Caki2 (cell line): ENCODE data around the gene WNT7A. TPM values are rescaled to one million over a fixed set of nuclear protein-coding genes. Genes with fewer than 3 reads are reported as not detected.

ENCODE experiments used
- DNase-seq: peaks from one replicate; pipeline ENCODE4 v3.0.0-alpha.2; 2015; ENCODE audit warnings: low read depth
- in situ Hi-C: cut with HindIII; loops from 2 replicates; pipeline ENCODE4 v1.10.0; 2016; ENCODE audit warnings: low sequenced_read_pairs, low pct_unique_long_range_greater_than_20kb, mixed read lengths
- total RNA-seq: library from RNA; depleted of rRNA; stranded (reverse); fragments of >200 nt; shearing (Covaris generic); gene quantifications from 2 replicates; pipeline ENCODE4 v1.2.3, GENCODE V29; 2014; ENCODE audit warnings: low replicate concordance

Gene WNT7A
- total RNA-seq, 1 experiment from 2014 or later, result 0.03 TPM

- DNase-seq, result no peak
- in situ Hi-C loops, result no loop called here
Observed at GRCh38 chr3:13887495-13888300, 7.8 kb upstream of the WNT7A start.

GRCh38 chr3:13886593-13887129 is 6.8 kb upstream of the WNT7A start:
- in situ Hi-C loops, result no loop called here
- DNase-seq, result no peak

- no peak for DNase-seq
- in situ Hi-C loops, result no loop called here
Observed at GRCh38 chr3:13885704-13886010, 5.8 kb upstream of the WNT7A start.

DNA sequence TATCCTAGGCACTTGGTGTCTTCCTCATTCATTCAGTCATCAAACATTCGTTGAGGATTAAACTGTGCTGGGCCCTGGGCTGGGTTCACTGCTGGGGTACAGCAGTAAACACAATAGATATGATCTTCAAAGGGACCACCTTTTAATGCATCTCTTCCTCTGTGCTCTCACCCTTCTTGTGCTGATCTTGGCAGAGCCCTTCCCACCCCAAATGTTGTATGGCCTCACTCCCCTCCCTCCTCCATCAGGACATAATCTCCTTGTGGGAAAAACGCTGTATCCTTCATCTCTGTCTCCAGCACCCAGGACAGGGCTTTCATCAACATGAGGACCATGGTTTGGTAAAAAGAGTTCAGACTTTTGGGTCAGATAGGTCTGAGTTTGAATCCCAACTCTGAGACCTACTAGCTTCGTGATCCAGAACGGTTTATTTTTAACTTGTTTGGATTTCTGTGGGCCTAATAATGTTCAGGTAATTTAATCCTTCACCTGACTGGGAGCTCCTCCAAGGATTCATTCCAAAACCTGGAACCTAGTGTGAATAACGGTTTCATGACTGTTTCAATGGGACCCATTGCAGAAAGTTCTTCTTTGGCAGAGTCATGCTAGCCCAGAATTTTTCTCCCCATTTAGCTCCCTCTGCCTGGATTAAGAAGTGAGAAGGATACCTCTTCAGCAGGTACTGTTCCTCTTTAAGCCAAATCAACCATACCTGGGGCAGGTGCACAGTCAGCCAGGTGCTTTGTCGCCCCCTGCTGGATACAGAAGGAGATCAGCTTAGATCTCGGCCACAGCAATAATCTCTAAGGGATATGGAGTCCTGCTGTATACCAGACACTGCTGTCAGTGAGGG is 5.2 kb upstream of the WNT7A start:
- in situ Hi-C loops, result no loop called here

GRCh38 chr3:13883681-13884080 is 3.8 kb upstream of the WNT7A start:
- DNase-seq, result no peak
- in situ Hi-C loops, result no loop called here

More for the DNA sequence above, 5.2 kb upstream of the WNT7A start:
- peak; percentile 17 for DNase-seq

- no peak for DNase-seq
- in situ Hi-C loops, result no loop called here
Observed at GRCh38 chr3:13882876-13883275, 3.0 kb upstream of the WNT7A start.

DNA sequence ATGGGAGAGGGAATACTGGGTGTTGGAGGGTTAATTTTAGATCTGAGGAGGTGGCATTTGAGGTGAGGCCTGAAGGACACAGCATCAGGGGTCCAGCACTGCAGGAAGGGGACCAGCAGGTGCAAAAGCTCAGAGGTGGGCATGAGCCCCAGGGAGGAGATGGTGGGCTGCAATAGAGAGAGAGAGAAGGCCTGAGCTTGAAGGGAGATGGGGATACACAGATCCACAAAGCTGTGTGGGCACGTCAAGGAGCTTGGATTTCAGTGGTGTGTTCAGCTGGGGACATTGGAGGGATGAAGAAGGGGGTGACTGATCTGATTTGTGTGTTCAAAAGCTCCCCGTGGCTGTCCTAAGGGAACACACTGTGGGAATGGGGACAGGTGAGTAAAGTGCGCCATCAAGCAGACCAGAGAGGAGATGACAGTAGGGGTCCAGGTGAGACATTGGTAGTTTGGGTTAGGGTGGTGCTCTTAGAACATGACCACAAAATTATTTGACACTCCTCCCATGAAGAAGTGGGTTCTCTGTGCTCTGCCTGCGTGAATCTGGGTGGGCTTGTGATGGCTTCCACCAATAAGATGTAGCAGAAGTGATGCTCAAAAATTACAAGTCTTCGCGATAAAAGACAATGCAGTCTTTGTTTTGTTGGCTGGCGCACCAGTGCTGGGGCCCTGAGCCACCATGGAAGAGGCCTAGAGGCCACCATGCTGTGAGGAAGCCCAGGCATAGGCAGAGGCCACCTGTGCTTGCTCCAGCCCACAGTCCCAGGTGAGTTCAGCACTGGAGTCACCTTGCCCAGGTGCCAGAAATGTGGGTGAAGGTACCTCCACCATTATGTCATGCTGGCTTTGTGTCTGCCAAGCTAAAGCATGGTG is 1.9 kb upstream of the WNT7A start:
- in situ Hi-C loops, result no loop called here
- no peak for DNase-seq

- in situ Hi-C loops, result no loop called here
- no peak for DNase-seq
Observed at GRCh38 chr3:13880811-13881156, 913 bp upstream of the WNT7A start.

DNA sequence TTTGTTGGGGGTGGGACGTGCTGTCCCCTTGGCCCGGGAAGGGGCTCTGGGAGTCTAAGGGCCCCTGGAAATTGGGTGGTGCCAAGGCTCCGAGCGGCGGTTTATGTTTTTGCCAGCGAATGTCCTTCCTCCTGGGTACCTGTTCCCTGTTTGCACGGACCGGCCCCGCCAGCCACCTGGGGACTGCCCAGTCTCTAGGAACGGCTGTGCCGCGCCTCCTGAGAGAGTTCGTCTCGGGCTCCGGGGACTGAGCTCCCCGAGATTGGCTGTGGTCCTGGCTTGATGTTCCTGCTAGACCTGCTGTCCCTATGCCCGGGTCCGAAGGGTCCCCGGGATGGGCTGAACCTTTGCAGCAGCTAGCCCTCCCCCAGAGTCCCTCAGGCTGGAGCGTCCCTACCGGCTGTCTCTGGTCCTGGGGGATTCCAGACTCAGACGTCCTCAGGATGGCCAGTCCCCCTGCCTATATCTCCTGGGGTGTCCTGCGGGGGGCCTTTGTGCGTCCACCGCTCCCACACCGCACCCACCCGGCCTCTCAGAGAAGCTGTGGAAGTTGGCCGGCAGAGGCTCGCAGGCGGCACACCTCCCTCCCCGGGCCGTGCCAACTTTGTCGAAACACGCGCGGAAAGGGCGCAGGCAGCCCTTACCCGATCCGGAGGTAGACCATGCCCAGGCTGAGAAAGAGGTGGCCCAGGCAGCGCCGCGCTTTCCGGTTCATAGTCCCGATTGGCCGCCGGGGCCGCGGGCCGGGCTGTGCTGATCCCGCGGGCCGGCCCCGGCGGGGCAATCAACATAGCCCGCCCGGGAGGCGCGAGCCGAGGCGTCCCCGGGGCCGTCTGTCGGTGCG is 547 bp downstream of the WNT7A start:
- DNase-seq, result peak; percentile 8
- in situ Hi-C loops, result no loop called here

- in situ Hi-C loops, result no loop called here
- DNase-seq, result no peak
Observed at GRCh38 chr3:13878281-13879101, 1.4 kb downstream of the WNT7A start.

DNA sequence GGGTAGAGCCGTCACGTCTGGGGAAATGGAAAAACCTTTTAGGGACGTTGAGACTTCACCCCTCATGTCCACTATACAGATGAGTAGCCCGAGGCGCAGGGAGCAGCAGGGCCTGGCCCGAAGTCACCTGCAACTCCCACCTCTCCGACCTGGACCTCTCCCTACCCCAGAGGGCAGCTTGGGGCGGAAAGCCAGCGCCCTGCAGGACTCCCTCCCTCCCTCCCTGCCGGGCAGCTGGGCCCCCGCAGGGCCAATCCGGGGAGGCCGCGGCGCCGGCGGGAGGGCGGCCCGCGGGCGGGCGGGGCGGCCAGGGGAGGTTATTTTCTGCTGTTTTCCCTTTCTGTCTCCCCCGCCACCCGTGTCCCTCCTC is 2.0 kb downstream of the WNT7A start:
- in situ Hi-C loops, result no loop called here

DNA sequence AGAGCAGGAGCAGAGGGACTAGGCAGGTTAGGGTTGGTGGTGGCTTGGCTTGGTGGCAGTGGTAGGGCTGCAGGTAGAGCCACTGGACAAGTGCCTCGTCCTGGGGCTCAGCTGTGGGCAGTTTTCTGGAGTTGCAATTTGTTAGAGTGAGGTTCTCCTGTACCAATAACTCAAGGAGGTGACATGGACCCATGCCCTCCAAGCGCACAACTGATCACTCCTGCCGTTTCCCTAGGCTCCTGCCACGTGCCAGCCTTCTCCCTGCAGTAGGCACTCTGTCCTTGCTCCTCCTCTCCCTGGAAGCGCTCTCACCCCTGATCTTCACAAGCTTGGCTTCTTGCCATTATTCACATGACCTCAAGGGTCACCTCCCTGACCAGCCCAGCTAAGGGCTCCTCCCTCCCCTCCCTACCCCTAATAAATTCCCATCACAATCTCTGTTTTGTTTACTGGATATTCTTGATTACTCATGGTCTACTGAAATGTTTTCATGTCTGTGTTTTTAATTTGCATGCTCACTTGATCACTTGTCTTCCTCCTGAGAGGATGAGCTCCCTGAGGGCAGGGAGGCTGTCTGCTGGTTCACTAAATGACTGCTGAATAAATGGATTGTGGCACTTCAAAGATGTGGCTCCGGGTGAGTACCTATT is 3.3 kb downstream of the WNT7A start:
- in situ Hi-C loops, result no loop called here
- DNase-seq, result no peak

More for the DNA sequence above, 2.0 kb downstream of the WNT7A start:
- DNase-seq, result no peak

GRCh38 chr3:13874891-13875290 is 5.0 kb downstream of the WNT7A start:
- DNase-seq, result no peak
- in situ Hi-C loops, result no loop called here

DNA sequence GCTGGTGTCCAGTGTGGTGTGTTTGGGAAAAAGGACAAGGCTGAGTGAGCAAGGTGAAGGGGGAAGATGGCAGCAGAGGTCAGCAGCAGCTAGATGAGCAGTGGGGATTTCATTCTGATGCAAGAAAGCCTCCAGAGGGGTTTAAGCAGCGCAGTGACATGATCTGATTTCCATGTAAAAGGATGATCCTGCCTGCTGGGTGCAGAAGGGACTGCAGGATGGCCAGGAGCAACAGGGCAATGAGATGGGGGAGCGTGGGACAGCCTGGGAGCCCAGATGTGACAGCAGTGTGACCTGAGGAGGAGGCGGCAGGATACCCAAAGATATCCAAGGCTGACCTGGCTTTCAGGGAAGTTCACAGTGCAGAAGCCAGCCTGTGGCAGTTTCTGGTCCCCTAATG is 6.1 kb downstream of the WNT7A start:
- in situ Hi-C loops, result no loop called here
- no peak for DNase-seq

- in situ Hi-C loops, result no loop called here
- no peak for DNase-seq
Observed at GRCh38 chr3:13872451-13872850, 7.4 kb downstream of the WNT7A start.

GRCh38 chr3:13871791-13872190 is 8.1 kb downstream of the WNT7A start:
- in situ Hi-C loops, result no loop called here
- DNase-seq, result no peak

GRCh38 chr3:13870902-13871301 is 9.0 kb downstream of the WNT7A start:
- no peak for DNase-seq

More at GRCh38 chr3:13870902-13871301, 9.0 kb downstream of the WNT7A start:
- in situ Hi-C loops, result no loop called here
